Embryonic facial prominence (tissue), 1 donor: ENCODE results near the gene PCDH18.

ENCODE experiments used
- DNase-seq: peaks from one replicate; pipeline ENCODE4 v3.0.0-alpha.2; 2016; ENCODE audit errors: extremely low spot score

PCDH18 gene

DNA sequence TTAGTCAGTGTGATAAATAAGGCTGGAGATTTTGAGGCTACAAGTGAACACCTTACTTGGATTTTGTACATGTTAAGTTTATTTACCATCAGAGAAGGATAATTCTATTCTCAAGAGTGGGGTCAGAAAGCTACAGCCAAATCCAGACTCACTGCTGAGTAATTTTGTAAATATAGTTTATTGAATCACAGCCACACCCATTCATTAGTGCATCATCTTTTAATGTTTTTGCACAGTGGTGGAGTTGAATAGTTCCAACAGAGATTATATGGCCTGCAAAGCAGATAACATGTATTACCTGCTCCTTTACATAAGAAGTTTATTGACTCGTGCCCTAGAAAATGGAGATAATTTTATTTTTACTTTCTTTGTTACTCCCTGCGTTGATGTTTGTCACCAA is 60.4 kb downstream of the PCDH18 start:
- no peak for DNase-seq

DNA sequence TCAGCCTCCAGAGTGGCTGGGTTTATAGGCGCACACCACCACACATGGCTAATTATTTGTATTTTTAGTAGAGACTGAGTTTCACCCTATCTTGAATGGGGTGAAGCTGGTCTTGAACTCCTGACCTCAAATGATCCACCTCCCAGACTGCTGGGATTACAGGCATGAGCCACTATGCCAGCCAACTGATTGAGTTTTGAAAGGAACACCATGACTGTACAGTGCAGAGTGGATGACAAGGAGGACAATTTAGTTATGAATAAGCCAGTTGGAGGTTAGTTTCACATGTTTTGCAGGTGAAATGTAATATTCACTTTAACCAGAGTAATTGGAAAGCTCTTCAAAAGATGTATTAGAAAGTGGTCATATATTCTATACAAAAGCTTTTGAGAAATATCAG is 60.8 kb downstream of the PCDH18 start:
- no peak for DNase-seq

DNA sequence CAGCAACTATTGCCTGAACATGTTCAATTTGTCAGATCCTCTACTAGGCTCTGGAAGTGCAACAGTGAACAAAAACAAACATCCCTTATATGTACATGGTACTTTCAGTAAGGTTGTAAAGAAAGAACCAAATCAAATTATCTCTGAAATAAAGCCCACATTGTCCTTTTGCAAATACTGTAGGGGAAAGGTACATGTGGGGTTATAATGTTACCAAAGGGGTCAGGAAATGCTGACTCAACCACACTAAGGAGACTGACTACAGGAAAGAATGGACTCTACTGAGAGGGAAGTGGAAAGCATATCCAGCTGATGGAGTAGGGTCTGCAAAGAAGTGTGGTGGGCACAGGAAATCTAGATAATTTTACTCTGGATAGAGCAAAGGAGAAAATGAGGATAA is 61.5 kb downstream of the PCDH18 start:
- DNase-seq = no peak
